Kidney epithelial cell (primary cell): ENCODE results near the gene LTA4H. TPM values are rescaled to one million over a fixed set of nuclear protein-coding genes. Genes with fewer than 3 reads are reported as not detected.

Experiments used
- DNase-seq: peaks from one replicate; pipeline ENCODE4 v3.0.0-alpha.2; 2010; ENCODE audit warnings: low read depth
- H3K27me3 ChIP-seq: 2 replicates; pipeline ENCODE4 v1.6.0; 2011; ENCODE audit warnings: low read length; ENCODE audit not compliant: control insufficient read depth, insufficient read depth
- H3K36me3 ChIP-seq: 2 replicates; pipeline ENCODE4 v1.5.1; 2011; ENCODE audit warnings: low read length; ENCODE audit not compliant: control insufficient read depth, insufficient read depth
- H3K4me3 ChIP-seq: 2 replicates; pipeline ENCODE4 v1.5.1; 2011; ENCODE audit warnings: low read depth, mild to moderate bottlenecking, control low read depth, low read length
- total RNA-seq: library from RNA; depleted of rRNA; stranded (reverse); fragments of >200 nt; gene quantifications from 2 replicates; pipeline ENCODE4 v1.2.3, GENCODE V29; 2015
- TF ChIP-seq, protein P1 (sequence below): IDR thresholded peaks from 2 replicates; pipeline ENCODE4 v1.5.1; 2011; ENCODE audit warnings: mild to moderate bottlenecking, moderate library complexity, low read length, control low read depth, inconsistent platforms; ENCODE audit not compliant: insufficient read depth, poor library complexity, severe bottlenecking

The LTA4H gene
- total RNA-seq, 1 donor from 2014 or later = 78.9 TPM

GRCh38 chr12:95997276-95997675 lies 38.1 kb downstream of the LTA4H start:
- no peak overlapping the region for H3K4me3 ChIP-seq
- no peak for DNase-seq
- no peaks in the 10 kb centered on the region for H3K27me3 ChIP-seq
- TF ChIP-seq, protein P1, sequence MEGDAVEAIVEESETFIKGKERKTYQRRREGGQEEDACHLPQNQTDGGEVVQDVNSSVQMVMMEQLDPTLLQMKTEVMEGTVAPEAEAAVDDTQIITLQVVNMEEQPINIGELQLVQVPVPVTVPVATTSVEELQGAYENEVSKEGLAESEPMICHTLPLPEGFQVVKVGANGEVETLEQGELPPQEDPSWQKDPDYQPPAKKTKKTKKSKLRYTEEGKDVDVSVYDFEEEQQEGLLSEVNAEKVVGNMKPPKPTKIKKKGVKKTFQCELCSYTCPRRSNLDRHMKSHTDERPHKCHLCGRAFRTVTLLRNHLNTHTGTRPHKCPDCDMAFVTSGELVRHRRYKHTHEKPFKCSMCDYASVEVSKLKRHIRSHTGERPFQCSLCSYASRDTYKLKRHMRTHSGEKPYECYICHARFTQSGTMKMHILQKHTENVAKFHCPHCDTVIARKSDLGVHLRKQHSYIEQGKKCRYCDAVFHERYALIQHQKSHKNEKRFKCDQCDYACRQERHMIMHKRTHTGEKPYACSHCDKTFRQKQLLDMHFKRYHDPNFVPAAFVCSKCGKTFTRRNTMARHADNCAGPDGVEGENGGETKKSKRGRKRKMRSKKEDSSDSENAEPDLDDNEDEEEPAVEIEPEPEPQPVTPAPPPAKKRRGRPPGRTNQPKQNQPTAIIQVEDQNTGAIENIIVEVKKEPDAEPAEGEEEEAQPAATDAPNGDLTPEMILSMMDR = no peak
- H3K36me3 ChIP-seq = peaks cover 2% of the 10 kb centered on the region

- TF ChIP-seq, protein P1 = no peak
- no peak for DNase-seq
- no peak within 1 kb of the TSS for H3K4me3 ChIP-seq
- H3K27me3 ChIP-seq = no peaks in the 10 kb centered on the region
- peaks cover 1% of the 10 kb centered on the region for H3K36me3 ChIP-seq
These were observed 39.2 kb downstream of the LTA4H start, which contains the start of gene HAL for GRCh38 chr12:95996034-95996658. TSS of gene HAL (minus strand) at chr12:95996344. CDS start at chr12:95995910, 434 bp downstream.

- H3K27me3 ChIP-seq = no peaks in the 10 kb centered on the region
- H3K36me3 ChIP-seq = no peaks in the 10 kb centered on the region
- DNase-seq = no peak
- no peak overlapping the region for H3K4me3 ChIP-seq
- TF ChIP-seq, protein P1 = no peak
These were observed 40.0 kb downstream of the LTA4H start for GRCh38 chr12:95995238-95996031.

DNA sequence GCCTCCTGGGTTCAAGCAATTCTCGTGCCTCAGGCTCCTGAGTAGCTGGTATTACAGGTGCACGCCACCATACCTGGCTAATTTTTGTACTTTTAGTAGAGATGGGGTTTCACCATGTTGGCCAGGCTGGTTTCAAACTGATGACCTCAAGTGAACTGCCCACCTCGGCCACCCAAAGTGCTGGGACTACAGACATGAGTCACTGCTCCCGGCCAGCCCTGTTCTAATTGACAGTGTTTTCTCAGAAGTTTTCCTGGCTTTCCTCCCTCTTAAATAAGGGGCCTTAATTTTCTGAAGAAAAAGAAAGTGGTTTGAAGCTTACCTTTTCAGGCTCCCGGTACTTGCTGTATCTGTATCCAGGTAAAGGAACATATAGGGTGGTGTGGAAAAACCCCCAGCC lies 40.9 kb downstream of the LTA4H start:
- no peak for DNase-seq
- H3K4me3 ChIP-seq = no peak overlapping the region
- TF ChIP-seq, protein P1 = no peak
- no peaks in the 10 kb centered on the region for H3K27me3 ChIP-seq
- no peaks in the 10 kb centered on the region for H3K36me3 ChIP-seq

DNA sequence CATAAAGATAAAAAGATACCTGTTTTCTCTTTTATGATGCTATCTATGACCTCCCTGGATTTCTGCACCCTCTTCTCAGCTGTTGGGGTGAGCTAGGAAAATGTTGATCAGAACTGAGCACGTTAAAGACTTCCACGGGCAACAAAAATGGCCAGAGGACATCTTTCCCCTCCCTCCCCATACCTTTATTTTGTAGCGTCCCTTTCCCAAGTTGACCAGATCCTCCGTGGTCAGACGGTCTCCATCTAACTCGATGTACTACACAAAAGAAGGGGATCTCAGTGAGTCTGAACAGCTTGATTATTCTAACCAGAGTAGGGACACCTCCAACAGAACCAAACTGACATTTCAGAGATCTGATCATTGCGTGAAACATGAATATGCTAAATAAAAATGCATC lies 41.5 kb downstream of the LTA4H start:
- Histone ChIP-seq H3K27me3 (no peaks in the 10 kb centered on the region), H3K36me3 (no peaks in the 10 kb centered on the region), H3K4me3 (no peak overlapping the region)
- no peak for DNase-seq
- TF ChIP-seq, protein P1 = no peak

GRCh38 chr12:95990136-95990535 lies 45.3 kb downstream of the LTA4H start:
- Histone ChIP-seq H3K4me3 (no peak overlapping the region), H3K27me3 (no peaks in the 10 kb centered on the region), H3K36me3 (no peaks in the 10 kb centered on the region)
- TF ChIP-seq, protein P1 = no peak
- no peak for DNase-seq
